ENCODE measurements around the gene C22orf39. TPM values are rescaled to one million over a fixed set of nuclear protein-coding genes. Genes with fewer than 3 reads are reported as not detected.

Gene C22orf39
- total RNA-seq, 4 donors from 2014 or later: 15.8 to 54.0 (median 24.7) TPM

DNA sequence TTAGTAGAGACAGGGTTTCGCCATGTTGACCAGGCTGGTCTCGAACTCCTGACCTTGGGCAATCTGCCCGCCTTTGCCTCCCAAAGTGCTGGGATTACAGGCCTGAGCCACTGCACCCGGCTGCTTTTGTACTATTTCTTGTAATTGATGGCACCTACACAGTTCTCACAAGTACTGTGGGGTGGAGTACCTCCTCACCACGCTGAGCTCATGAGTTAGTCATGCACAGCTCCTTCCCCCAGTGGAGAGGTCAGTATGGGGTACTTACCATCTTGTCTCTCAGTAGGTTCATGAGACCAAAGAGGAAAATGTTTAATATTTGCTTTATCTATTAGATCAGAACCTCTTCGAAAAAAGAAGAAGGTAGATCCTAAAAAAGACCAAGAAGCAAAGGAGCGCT lies 13.1 kb downstream of the C22orf39 start:
- intact Hi-C loops (cut with DNase I): no loop called here
- WGBS, 2 donors: 88% methylated on average over 6 to 7 of the region's 7 CpGs
- no peaks in the 10 kb centered on the region for H3K9me3 ChIP-seq
- H3K4me3 ChIP-seq: no peak overlapping the region
- DNase-seq: no peak
- TF ChIP-seq, protein P1, sequence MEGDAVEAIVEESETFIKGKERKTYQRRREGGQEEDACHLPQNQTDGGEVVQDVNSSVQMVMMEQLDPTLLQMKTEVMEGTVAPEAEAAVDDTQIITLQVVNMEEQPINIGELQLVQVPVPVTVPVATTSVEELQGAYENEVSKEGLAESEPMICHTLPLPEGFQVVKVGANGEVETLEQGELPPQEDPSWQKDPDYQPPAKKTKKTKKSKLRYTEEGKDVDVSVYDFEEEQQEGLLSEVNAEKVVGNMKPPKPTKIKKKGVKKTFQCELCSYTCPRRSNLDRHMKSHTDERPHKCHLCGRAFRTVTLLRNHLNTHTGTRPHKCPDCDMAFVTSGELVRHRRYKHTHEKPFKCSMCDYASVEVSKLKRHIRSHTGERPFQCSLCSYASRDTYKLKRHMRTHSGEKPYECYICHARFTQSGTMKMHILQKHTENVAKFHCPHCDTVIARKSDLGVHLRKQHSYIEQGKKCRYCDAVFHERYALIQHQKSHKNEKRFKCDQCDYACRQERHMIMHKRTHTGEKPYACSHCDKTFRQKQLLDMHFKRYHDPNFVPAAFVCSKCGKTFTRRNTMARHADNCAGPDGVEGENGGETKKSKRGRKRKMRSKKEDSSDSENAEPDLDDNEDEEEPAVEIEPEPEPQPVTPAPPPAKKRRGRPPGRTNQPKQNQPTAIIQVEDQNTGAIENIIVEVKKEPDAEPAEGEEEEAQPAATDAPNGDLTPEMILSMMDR (IDR thresholded peaks at IDR 0.05): no peak
- TF ChIP-seq POLR2A (IDR thresholded peaks at IDR 0.05): no peak
- peaks cover 0 to 50% (median 4%) of the 10 kb centered on the region in 3 donors for H3K36me3 ChIP-seq
- peaks cover 4 to 46% (median 23%) of the 10 kb centered on the region in 3 donors for H3K4me1 ChIP-seq
- no peak overlapping the region for H3K27ac ChIP-seq
- no peaks in the 10 kb centered on the region for H3K27me3 ChIP-seq

DNA sequence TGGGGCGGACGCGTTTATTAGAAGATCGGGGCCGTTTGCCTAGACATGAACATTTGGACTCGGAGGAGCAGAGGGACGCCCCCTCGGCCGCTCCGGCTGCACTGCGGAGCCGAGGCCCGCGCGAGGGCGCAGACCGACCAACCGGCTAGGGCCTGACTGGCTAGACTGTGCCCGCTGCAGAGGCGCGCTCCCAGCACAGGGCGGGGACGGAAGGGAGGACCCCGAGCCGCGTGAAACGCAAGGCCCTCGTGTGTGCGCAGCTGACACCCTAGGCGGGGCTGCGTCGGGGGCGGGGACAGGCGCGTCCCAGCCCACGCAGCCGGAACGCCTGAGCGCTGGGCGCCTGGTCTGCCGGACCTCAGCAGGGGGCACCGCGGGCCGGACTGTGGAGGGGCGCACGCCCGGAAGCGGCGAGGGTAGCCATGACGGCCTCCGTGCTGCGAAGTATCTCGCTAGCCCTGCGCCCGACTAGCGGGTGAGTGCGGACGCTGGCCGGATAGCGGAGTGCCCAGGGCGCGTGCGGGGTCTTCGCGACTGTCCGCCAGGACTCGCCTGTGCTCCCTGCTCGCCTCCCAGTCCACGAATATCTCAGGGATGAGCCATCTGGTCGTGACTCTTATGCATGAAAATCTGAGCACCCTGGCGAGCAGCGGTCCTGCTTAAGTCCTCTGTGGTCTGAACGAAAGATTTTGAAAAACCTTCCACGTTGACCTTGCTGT lies 15.2 kb downstream of the C22orf39 start, which contains the start of gene MRPL40:
TSS of gene MRPL40 (plus strand) at position 413 of the 719 bp plus-strand sequence. CDS start at position 423, 10 bp downstream.
- peak in 3 of 4 donors; percentile 43 to 90 (median 85) for TF ChIP-seq POLR2A (IDR thresholded peaks at IDR 0.05)
- TF ChIP-seq, protein P1 (IDR thresholded peaks at IDR 0.05): peak in 2 of 6 experiments; percentile 11 to 12
- Histone ChIP-seq H3K27ac (peak within 1 kb of the TSS; percentile 96 to 99 (median 98)), H3K9me3 (no peaks in the 10 kb centered on the region), H3K4me3 (peak within 1 kb of the TSS; percentile 66 to 90 (median 84)), H3K36me3 (peaks cover 0 to 36% (median 4%) of the 10 kb centered on the region in 3 donors), H3K27me3 (no peaks in the 10 kb centered on the region), H3K4me1 (peaks cover 4 to 49% (median 19%) of the 10 kb centered on the region in 3 donors)
- 0% methylated on average over 11 to 27 of the region's 74 CpGs for WGBS, 2 donors
- intact Hi-C loops (cut with DNase I): no loop called here
- DNase-seq: peak; percentile 75

DNA sequence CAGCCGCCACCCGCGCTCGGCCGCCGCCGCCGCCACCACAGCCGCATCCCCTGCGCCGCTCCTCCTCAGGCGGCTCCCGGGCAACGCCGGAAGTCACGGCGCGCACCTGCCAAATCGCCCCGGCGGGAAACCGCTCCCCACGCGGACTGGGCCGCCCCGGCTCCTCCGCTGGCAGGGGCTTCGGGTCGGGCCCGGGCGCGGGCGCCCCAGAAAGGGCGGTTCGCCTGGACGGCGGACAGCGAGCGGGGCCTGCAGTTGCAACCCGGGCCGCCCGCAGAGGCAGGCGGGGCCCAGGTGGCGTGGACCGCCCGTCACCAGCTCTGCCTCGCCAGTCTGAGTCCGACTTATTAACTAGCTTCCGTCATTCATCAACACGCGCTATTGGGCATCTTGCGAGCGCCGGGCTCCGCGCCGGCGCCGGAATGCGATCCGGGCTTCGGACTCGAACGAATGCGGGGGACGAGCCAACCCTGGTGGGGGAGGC lies 15.8 kb downstream of the C22orf39 start, which contains the start of gene HIRA:
TSS of gene HIRA (minus strand) at position 85 of the 484 bp plus-strand sequence. CDS start 257 bp downstream, outside the sequence.
- WGBS, 2 donors: no CpG with 5 or more reads among the region's 66 CpGs
- peaks cover 4 to 49% (median 19%) of the 10 kb centered on the region in 3 donors for H3K4me1 ChIP-seq
- H3K27ac ChIP-seq: peak within 1 kb of the TSS; percentile 96 to 99 (median 98)
- H3K27me3 ChIP-seq: no peaks in the 10 kb centered on the region
- TF ChIP-seq POLR2A (IDR thresholded peaks at IDR 0.05): peak in 1 of 4 donors; percentile 2
- TF ChIP-seq, protein P1 (IDR thresholded peaks at IDR 0.05): no peak
- H3K4me3 ChIP-seq: peak within 1 kb of the TSS; percentile 66 to 90 (median 84)
- intact Hi-C loops (cut with DNase I): no loop called here
- peaks cover 0 to 30% (median 4%) of the 10 kb centered on the region in 3 donors for H3K36me3 ChIP-seq
- H3K9me3 ChIP-seq: no peaks in the 10 kb centered on the region
- no peak for DNase-seq

DNA sequence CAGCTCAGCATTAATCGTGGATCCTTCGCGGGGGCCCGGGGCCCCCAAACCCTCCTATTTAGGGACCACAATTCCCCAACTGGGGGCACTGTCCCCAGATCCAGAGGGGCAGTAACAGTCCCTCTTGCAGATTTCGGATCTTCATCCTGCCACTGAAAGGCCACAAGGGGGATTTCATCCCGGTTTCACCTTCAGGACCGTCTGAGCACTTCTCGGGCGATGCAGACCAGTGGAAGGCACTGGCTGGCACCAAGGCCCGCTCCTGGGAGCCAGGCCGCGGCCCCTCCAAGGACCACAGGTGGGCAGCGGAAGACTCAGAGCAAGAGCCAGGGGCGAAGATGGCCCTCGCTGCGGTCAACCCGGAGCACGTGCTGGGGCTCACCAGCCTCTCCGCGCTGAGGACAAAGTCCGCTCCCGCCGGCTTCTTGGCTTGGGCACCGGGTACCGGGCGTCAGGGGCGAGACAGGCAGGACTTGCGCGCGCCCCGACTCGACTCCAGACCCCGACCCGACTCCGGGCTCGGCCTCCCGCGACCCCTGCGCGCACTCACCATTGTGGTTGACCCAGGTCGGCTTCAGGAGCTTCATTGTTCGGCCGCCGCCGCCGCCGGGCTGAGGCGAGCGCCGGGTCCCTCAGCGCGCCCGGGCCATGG lies 16.5 kb downstream of the C22orf39 start:
- intact Hi-C loops (cut with DNase I): no loop called here
- Histone ChIP-seq H3K4me1 (peaks cover 4 to 49% (median 19%) of the 10 kb centered on the region in 3 donors), H3K36me3 (peaks cover 0 to 24% (median 1%) of the 10 kb centered on the region in 3 donors), H3K27ac (peak overlapping the region; percentile 83 to 99 (median 98)), H3K27me3 (no peaks in the 10 kb centered on the region), H3K4me3 (peak overlapping the region; percentile 66 to 90 (median 84)), H3K9me3 (no peaks in the 10 kb centered on the region)
- DNase-seq: no peak
- WGBS, 2 donors: 0% methylated on average over 3 of the region's 53 CpGs; no CpG with 5 or more reads in 1 of the 2 donors
- no peak for TF ChIP-seq POLR2A (IDR thresholded peaks at IDR 0.05)
- TF ChIP-seq, protein P1 (IDR thresholded peaks at IDR 0.05): peak in 1 of 6 experiments; percentile 10
